ENCODE results near the gene TMEM60.

DNA sequence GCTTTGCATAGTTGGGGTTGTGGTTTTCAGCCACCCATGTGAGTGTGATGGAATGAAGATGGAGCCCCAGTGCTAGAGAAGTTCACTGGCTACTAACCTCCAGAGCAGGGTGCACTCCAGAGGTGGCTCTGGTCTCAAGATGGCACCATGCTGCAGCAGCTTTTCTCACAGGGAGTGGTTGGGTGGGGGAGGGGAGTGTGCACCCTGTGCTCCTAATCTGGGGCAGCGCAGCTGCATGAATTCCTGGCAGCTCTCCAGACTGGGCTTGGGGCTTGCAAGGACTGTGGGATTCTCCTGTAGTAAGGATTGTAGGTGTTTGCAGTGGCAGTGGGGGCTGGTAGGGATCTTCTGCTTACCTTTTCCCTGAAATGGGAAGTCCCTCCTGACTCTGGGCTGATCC lies 24.0 kb upstream of the TMEM60 start:
- TF ChIP-seq, protein P1, sequence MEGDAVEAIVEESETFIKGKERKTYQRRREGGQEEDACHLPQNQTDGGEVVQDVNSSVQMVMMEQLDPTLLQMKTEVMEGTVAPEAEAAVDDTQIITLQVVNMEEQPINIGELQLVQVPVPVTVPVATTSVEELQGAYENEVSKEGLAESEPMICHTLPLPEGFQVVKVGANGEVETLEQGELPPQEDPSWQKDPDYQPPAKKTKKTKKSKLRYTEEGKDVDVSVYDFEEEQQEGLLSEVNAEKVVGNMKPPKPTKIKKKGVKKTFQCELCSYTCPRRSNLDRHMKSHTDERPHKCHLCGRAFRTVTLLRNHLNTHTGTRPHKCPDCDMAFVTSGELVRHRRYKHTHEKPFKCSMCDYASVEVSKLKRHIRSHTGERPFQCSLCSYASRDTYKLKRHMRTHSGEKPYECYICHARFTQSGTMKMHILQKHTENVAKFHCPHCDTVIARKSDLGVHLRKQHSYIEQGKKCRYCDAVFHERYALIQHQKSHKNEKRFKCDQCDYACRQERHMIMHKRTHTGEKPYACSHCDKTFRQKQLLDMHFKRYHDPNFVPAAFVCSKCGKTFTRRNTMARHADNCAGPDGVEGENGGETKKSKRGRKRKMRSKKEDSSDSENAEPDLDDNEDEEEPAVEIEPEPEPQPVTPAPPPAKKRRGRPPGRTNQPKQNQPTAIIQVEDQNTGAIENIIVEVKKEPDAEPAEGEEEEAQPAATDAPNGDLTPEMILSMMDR (IDR thresholded peaks at IDR 0.05) = no peak
- no peak for TF ChIP-seq POLR2A (IDR thresholded peaks at IDR 0.05)
